ENCODE data around the gene TEX44. TPM values are rescaled to one million over a fixed set of nuclear protein-coding genes. Genes with fewer than 3 reads are reported as not detected.

TEX44 gene
- total RNA-seq, 1 experiment from 2014 or later: not detected

- H3K36me3 ChIP-seq (replicated peaks; ENCODE audit: control insufficient read depth, insufficient read depth, low read length): no peaks in the 10 kb centered on the region
- DNase-seq: peak; percentile 86
- no peak overlapping the region for H3K4me3 ChIP-seq (ENCODE audit: insufficient read depth, low read depth, low read length)
- H3K27me3 ChIP-seq (ENCODE audit: control insufficient read depth, insufficient read depth, low read length): no peaks in the 10 kb centered on the region
Observed at GRCh38 chr2:231611273-231612108, 18.8 kb downstream of the TEX44 start.

GRCh38 chr2:231612109-231612455 is 19.4 kb downstream of the TEX44 start:
- peak; percentile 88 for DNase-seq
- H3K4me3 ChIP-seq (ENCODE audit: insufficient read depth, low read depth, low read length): no peak overlapping the region

GRCh38 chr2:231612456-231613330 is 20.0 kb downstream of the TEX44 start:
- no peak overlapping the region; the same call in 1 of the 2 replicates for H3K4me3 ChIP-seq (ENCODE audit: insufficient read depth, low read depth, low read length)

More at GRCh38 chr2:231612109-231612455, 19.4 kb downstream of the TEX44 start:
- H3K36me3 ChIP-seq (replicated peaks; ENCODE audit: control insufficient read depth, insufficient read depth, low read length): no peaks in the 10 kb centered on the region
- no peaks in the 10 kb centered on the region for H3K27me3 ChIP-seq (ENCODE audit: control insufficient read depth, insufficient read depth, low read length)

GRCh38 chr2:231613331-231613662 is 20.6 kb downstream of the TEX44 start:
- Histone ChIP-seq H3K36me3 (replicated peaks; ENCODE audit: control insufficient read depth, insufficient read depth, low read length) (no peaks in the 10 kb centered on the region), H3K27me3 (ENCODE audit: control insufficient read depth, insufficient read depth, low read length) (no peaks in the 10 kb centered on the region), H3K4me3 (ENCODE audit: insufficient read depth, low read depth, low read length) (peak overlapping the region; percentile 58; the same call in 1 of the 2 replicates)
- DNase-seq: no peak

More at GRCh38 chr2:231612456-231613330, 20.0 kb downstream of the TEX44 start:
- H3K36me3 ChIP-seq (replicated peaks; ENCODE audit: control insufficient read depth, insufficient read depth, low read length): no peaks in the 10 kb centered on the region
- DNase-seq: peak; percentile 96
- H3K27me3 ChIP-seq (ENCODE audit: control insufficient read depth, insufficient read depth, low read length): no peaks in the 10 kb centered on the region

- no peaks in the 10 kb centered on the region for H3K36me3 ChIP-seq (replicated peaks; ENCODE audit: control insufficient read depth, insufficient read depth, low read length)
- peak; percentile 99 for DNase-seq
- peak overlapping the region; percentile 58 for H3K4me3 ChIP-seq (ENCODE audit: insufficient read depth, low read depth, low read length)
- no peaks in the 10 kb centered on the region for H3K27me3 ChIP-seq (ENCODE audit: control insufficient read depth, insufficient read depth, low read length)
Observed at GRCh38 chr2:231613663-231614558, 21.2 kb downstream of the TEX44 start.

- H3K27me3 ChIP-seq (ENCODE audit: control insufficient read depth, insufficient read depth, low read length): no peaks in the 10 kb centered on the region
- no peak for DNase-seq
- peak overlapping the region; percentile 58 for H3K4me3 ChIP-seq (ENCODE audit: insufficient read depth, low read depth, low read length)
- H3K36me3 ChIP-seq (replicated peaks; ENCODE audit: control insufficient read depth, insufficient read depth, low read length): no peaks in the 10 kb centered on the region
Observed at GRCh38 chr2:231614559-231615057, 21.9 kb downstream of the TEX44 start.

- DNase-seq: peak; percentile 82
Observed at GRCh38 chr2:231615058-231615671, 22.5 kb downstream of the TEX44 start.

GRCh38 chr2:231616296-231616695 is 23.6 kb downstream of the TEX44 start:
- Histone ChIP-seq H3K4me3 (ENCODE audit: insufficient read depth, low read depth, low read length) (no peak overlapping the region), H3K27me3 (ENCODE audit: control insufficient read depth, insufficient read depth, low read length) (no peaks in the 10 kb centered on the region), H3K36me3 (replicated peaks; ENCODE audit: control insufficient read depth, insufficient read depth, low read length) (no peaks in the 10 kb centered on the region)
- peak; percentile 30 for DNase-seq

More at GRCh38 chr2:231615058-231615671, 22.5 kb downstream of the TEX44 start:
- H3K36me3 ChIP-seq (replicated peaks; ENCODE audit: control insufficient read depth, insufficient read depth, low read length): no peaks in the 10 kb centered on the region
- no peaks in the 10 kb centered on the region for H3K27me3 ChIP-seq (ENCODE audit: control insufficient read depth, insufficient read depth, low read length)
- peak overlapping the region; percentile 58 for H3K4me3 ChIP-seq (ENCODE audit: insufficient read depth, low read depth, low read length)

GRCh38 chr2:231617059-231617926 is 24.6 kb downstream of the TEX44 start:
- DNase-seq: no peak
- no peaks in the 10 kb centered on the region for H3K27me3 ChIP-seq (ENCODE audit: control insufficient read depth, insufficient read depth, low read length)
- no peak overlapping the region for H3K4me3 ChIP-seq (ENCODE audit: insufficient read depth, low read depth, low read length)
- no peaks in the 10 kb centered on the region for H3K36me3 ChIP-seq (replicated peaks; ENCODE audit: control insufficient read depth, insufficient read depth, low read length)

GRCh38 chr2:231621051-231621879 is 28.6 kb downstream of the TEX44 start:
- Histone ChIP-seq H3K36me3 (replicated peaks; ENCODE audit: control insufficient read depth, insufficient read depth, low read length) (no peaks in the 10 kb centered on the region), H3K27me3 (ENCODE audit: control insufficient read depth, insufficient read depth, low read length) (no peaks in the 10 kb centered on the region), H3K4me3 (ENCODE audit: insufficient read depth, low read depth, low read length) (no peak overlapping the region)
- peak; percentile 82 for DNase-seq

GRCh38 chr2:231622963-231623362 is 30.3 kb downstream of the TEX44 start:
- H3K4me3 ChIP-seq (ENCODE audit: insufficient read depth, low read depth, low read length): no peak overlapping the region
- no peak for DNase-seq
- no peaks in the 10 kb centered on the region for H3K27me3 ChIP-seq (ENCODE audit: control insufficient read depth, insufficient read depth, low read length)
- H3K36me3 ChIP-seq (replicated peaks; ENCODE audit: control insufficient read depth, insufficient read depth, low read length): no peaks in the 10 kb centered on the region

GRCh38 chr2:231626449-231626848 is 33.8 kb downstream of the TEX44 start:
- DNase-seq: no peak
- Histone ChIP-seq H3K36me3 (replicated peaks; ENCODE audit: control insufficient read depth, insufficient read depth, low read length) (no peaks in the 10 kb centered on the region), H3K4me3 (ENCODE audit: insufficient read depth, low read depth, low read length) (no peak overlapping the region), H3K27me3 (ENCODE audit: control insufficient read depth, insufficient read depth, low read length) (no peaks in the 10 kb centered on the region)

Measured in H7 (cell line).